SU-DHL-6 (cell line): ENCODE data around the gene KIAA1958.

Source experiments
- CTCF ChIP-seq: fragments of 200-600 bp; sonication (generic); IDR thresholded peaks from one replicate; pipeline ENCODE4 v1.5.1; 2017; ENCODE audit warnings: antibody characterized with exemption, mild to moderate bottlenecking, low read length, moderate library complexity; ENCODE audit not compliant: insufficient read depth, poor library complexity, severe bottlenecking
- EZH2phosphoT487 ChIP-seq: fragments of 200-600 bp; sonication (generic), shearing (Covaris generic); conservative IDR thresholded peaks from 2 replicates; pipeline ENCODE4 v1.6.1; 2018; ENCODE audit warnings: mild to moderate bottlenecking, antibody characterized with exemption, low read length, moderate library complexity, mixed read lengths

- no peak for TF ChIP-seq CTCF
- no peak for TF ChIP-seq EZH2phosphoT487
These were observed 144.9 kb downstream of the KIAA1958 start for GRCh38 chr9:112631313-112632070.
